ENCODE measurements around the gene SHANK2.

The SHANK2 gene

GRCh38 chr11:71202598-71202944 is 49.8 kb downstream of the SHANK2 start:
- TF ChIP-seq CTCF (IDR thresholded peaks at IDR 0.05; ENCODE audit: low read depth, low read length, missing control alignments): no peak
- DNase-seq (ENCODE audit: extremely low read depth, low read depth): no peak
- H3K4me3 ChIP-seq (replicated peaks; ENCODE audit: low read depth, low read length): no peak overlapping the region
